GM19043 (cell line): ENCODE results near the gene CELA1.

Experiments
- ATAC-seq: cut with Tn5 transposase; IDR thresholded peaks from one replicate; pipeline ENCODE4 v1.9.1; 2021; ENCODE audit warnings: low read depth; ENCODE audit not compliant: unreplicated experiment

The CELA1 gene

GRCh38 chr12:51346581-51346980 is at the start of gene CELA1:
CELA1 (minus strand) TSS chr12:51346679; CDS start chr12:51346638, 41 bp downstream.
- no peak for ATAC-seq

GRCh38 chr12:51395283-51396230 is 49.1 kb upstream of the CELA1 start:
- ATAC-seq: peak; percentile 42

- no peak for ATAC-seq
Observed at GRCh38 chr12:51393676-51394545, 47.4 kb upstream of the CELA1 start.

GRCh38 chr12:51392556-51393237 is 46.2 kb upstream of the CELA1 start:
- no peak for ATAC-seq

- ATAC-seq: peak; percentile 31
Observed at GRCh38 chr12:51391283-51392123, 45.0 kb upstream of the CELA1 start, which contains the start of gene GALNT6. GALNT6 (minus strand) TSS chr12:51391406; CDS start chr12:51379781, 11,625 bp downstream.

GRCh38 chr12:51390891-51391282 is 44.4 kb upstream of the CELA1 start:
- peak; percentile 20 for ATAC-seq

- ATAC-seq: no peak
Observed at GRCh38 chr12:51390457-51390856, 44.0 kb upstream of the CELA1 start.

GRCh38 chr12:51389302-51389999 is 43.0 kb upstream of the CELA1 start:
- no peak for ATAC-seq

- ATAC-seq: no peak
Observed at GRCh38 chr12:51388846-51389245, 42.4 kb upstream of the CELA1 start.

GRCh38 chr12:51388069-51388799 is 41.8 kb upstream of the CELA1 start:
- no peak for ATAC-seq

GRCh38 chr12:51386351-51386750 is 39.9 kb upstream of the CELA1 start:
- ATAC-seq: no peak

- no peak for ATAC-seq
Observed at GRCh38 chr12:51383269-51383905, 36.9 kb upstream of the CELA1 start.

- ATAC-seq: no peak
Observed at GRCh38 chr12:51382173-51382572, 35.7 kb upstream of the CELA1 start.

- no peak for ATAC-seq
Observed at GRCh38 chr12:51381226-51382079, 35.0 kb upstream of the CELA1 start.

GRCh38 chr12:51379571-51379970 is 33.1 kb upstream of the CELA1 start:
- ATAC-seq: no peak

GRCh38 chr12:51378749-51379148 is 32.3 kb upstream of the CELA1 start:
- ATAC-seq: no peak
